ELR (cell line): ENCODE measurements around the gene SHCBP1.
A peak's percentile ranks its signal among the peaks of the same experiment; 100 is the strongest.
"Not testable (repeated sequence)": the region's sequence is repeated elsewhere in the genome, so short reads cannot be mapped to it uniquely, and the experiment has no call there.

Experiments used
- DNase-seq: peaks from one replicate; pipeline ENCODE4 v3.0.0-alpha.2; 2015; ENCODE audit warnings: low read depth

The SHCBP1 gene

GRCh38 chr16:46621006-46621933, at the start of gene SHCBP1:
Gene SHCBP1, minus strand, starts transcription at chr16:46621379. Its CDS starts 20 bp downstream, at chr16:46621359.
- peak; percentile 95 for DNase-seq

GRCh38 chr16:46662123-46662522, 40.9 kb upstream of the SHCBP1 start:
- no peak for DNase-seq

- DNase-seq: no peak
Measured at GRCh38 chr16:46658925-46659324, 37.7 kb upstream of the SHCBP1 start.

- no peak for DNase-seq
Measured at GRCh38 chr16:46651305-46651704, 30.1 kb upstream of the SHCBP1 start.

- DNase-seq: peak; percentile 13
Measured at GRCh38 chr16:46650254-46650623, 29.1 kb upstream of the SHCBP1 start.

- DNase-seq: no peak
Measured at GRCh38 chr16:46649588-46650253, 28.5 kb upstream of the SHCBP1 start.

GRCh38 chr16:46648656-46649055, 27.5 kb upstream of the SHCBP1 start:
- DNase-seq: no peak

GRCh38 chr16:46638947-46639925, 18.1 kb upstream of the SHCBP1 start:
- DNase-seq: peak; percentile 36

- DNase-seq: no peak
Measured at GRCh38 chr16:46632778-46633733, 11.9 kb upstream of the SHCBP1 start.

GRCh38 chr16:46629331-46630219, 8.4 kb upstream of the SHCBP1 start:
- peak; percentile 77 for DNase-seq

GRCh38 chr16:46627746-46628145, 6.6 kb upstream of the SHCBP1 start:
- no peak for DNase-seq

GRCh38 chr16:46626681-46627080, 5.5 kb upstream of the SHCBP1 start:
- DNase-seq: not testable (repeated sequence)

GRCh38 chr16:46624862-46625261, 3.7 kb upstream of the SHCBP1 start:
- not testable (repeated sequence) for DNase-seq

- DNase-seq: not testable (repeated sequence)
Measured at GRCh38 chr16:46623707-46624106, 2.5 kb upstream of the SHCBP1 start.

- not testable (repeated sequence) for DNase-seq
Measured at GRCh38 chr16:46623246-46623645, 2.1 kb upstream of the SHCBP1 start.

- no peak for DNase-seq
Measured at GRCh38 chr16:46621934-46622676, 926 bp upstream of the SHCBP1 start.

GRCh38 chr16:46620266-46621005, 743 bp downstream of the SHCBP1 start:
- peak; percentile 68 for DNase-seq

GRCh38 chr16:46618516-46618915, 2.7 kb downstream of the SHCBP1 start:
- DNase-seq: no peak
